Thyroid gland (tissue), 4 donors: ENCODE data around the gene TNNC1. TPM values are rescaled to one million over a fixed set of nuclear protein-coding genes. Genes with fewer than 3 reads are reported as not detected.

Experiments
- DNase-seq, 2 donors: peaks; one replicate each; pipeline ENCODE4 v3.0.0-alpha.2; 2019
- H3K27ac ChIP-seq, 3 donors: fragments of 200-600 bp; sonication (generic); 1 replicate in 2 of 3; 2 replicates in 1 of 3; pipeline ENCODE4 v1.5.1; 2016 to 2019; ENCODE audit warnings: mild to moderate bottlenecking in 1 of 3, moderate library complexity in 1 of 3
- H3K27me3 ChIP-seq: fragments of 200-600 bp; sonication (generic); one replicate; pipeline ENCODE4 v1.5.1; 2019
- H3K36me3 ChIP-seq, 2 donors: fragments of 200-600 bp; sonication (generic); one replicate each; pipeline ENCODE4 v1.5.1; 2016 to 2019
- H3K4me1 ChIP-seq, 2 donors: fragments of 200-600 bp; sonication (generic); one replicate each; pipeline ENCODE4 v1.5.1; 2017 to 2019
- H3K4me3 ChIP-seq, 3 donors: fragments of 200-600 bp; sonication (generic); replicated peaks in 1 of 3; 1 replicate in 2 of 3; 2 replicates in 1 of 3; pipeline ENCODE4 v1.5.1; 2016; ENCODE audit warnings: mild to moderate bottlenecking in 1 of 3
- H3K9me3 ChIP-seq: fragments of 200-600 bp; sonication (generic); one replicate; pipeline ENCODE4 v1.5.1; 2017
- POLR2A ChIP-seq, 2 donors: fragments of 450-650 bp; IDR thresholded peaks; one replicate each; pipeline ENCODE4 v1.6.1; 2017; ENCODE audit warnings: antibody characterized with exemption in 2 of 2, mild to moderate bottlenecking in 2 of 2, moderate library complexity in 1 of 2
- WGBS, 2 donors: methylation state at CpG; one replicate each; pipeline ENCODE4 v1.1.5; 2017; 5-methylcytosine and 5-hydroxymethylcytosine counted together
- intact Hi-C: fragments of 100-400 bp; cut with DNase I; formaldehyde crosslinking; loops from one replicate; pipeline ENCODE4 v1.15.1; 2023
- total RNA-seq, 4 donors: library from RNA; depleted of rRNA; stranded (reverse); fragments of >200 nt; gene quantifications; one replicate each; pipeline ENCODE4 v1.2.3, GENCODE V29; 2016
- TF ChIP-seq, protein P1 (sequence below), 6 experiments: fragments of 200-600 bp in 3 of 6; fragments of 450-650 bp in 3 of 6; sonication (generic) in 3 of 6; IDR thresholded peaks; one replicate each; pipeline ENCODE4 v1.5.1; 2016 to 2019; ENCODE audit warnings: antibody characterized with exemption in 6 of 6, mild to moderate bottlenecking in 2 of 6, inconsistent platforms in 1 of 6, moderate library complexity in 1 of 6

Gene TNNC1
- total RNA-seq, 4 donors from 2014 or later: 4.0 to 43.5 (median 13.9) TPM

DNA sequence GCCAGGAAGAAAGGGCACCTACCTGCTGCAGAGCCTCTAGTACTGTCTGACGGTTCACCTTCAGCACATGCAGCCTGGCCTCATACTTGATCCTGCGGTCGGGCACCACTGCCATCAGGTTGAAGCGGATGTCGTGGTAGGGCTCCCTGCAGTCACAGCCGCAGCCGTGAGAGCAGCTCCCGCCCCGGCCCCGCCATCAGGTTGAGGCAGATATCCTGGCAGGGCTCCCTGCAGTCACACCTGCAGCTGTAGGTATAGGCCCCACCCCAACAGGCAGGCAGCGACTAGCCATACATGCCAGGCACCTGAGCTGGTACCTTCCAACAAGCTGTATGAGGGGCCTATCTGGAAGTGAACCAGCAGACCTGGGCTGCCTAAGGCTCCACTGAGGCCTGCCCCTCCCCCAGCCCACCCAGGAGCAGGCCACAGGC, 47.6 kb downstream of the TNNC1 start:
- no peak for DNase-seq
- TF ChIP-seq, protein P1, sequence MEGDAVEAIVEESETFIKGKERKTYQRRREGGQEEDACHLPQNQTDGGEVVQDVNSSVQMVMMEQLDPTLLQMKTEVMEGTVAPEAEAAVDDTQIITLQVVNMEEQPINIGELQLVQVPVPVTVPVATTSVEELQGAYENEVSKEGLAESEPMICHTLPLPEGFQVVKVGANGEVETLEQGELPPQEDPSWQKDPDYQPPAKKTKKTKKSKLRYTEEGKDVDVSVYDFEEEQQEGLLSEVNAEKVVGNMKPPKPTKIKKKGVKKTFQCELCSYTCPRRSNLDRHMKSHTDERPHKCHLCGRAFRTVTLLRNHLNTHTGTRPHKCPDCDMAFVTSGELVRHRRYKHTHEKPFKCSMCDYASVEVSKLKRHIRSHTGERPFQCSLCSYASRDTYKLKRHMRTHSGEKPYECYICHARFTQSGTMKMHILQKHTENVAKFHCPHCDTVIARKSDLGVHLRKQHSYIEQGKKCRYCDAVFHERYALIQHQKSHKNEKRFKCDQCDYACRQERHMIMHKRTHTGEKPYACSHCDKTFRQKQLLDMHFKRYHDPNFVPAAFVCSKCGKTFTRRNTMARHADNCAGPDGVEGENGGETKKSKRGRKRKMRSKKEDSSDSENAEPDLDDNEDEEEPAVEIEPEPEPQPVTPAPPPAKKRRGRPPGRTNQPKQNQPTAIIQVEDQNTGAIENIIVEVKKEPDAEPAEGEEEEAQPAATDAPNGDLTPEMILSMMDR (IDR thresholded peaks at IDR 0.05): no peak
- TF ChIP-seq POLR2A (IDR thresholded peaks at IDR 0.05): no peak
- Histone ChIP-seq H3K36me3 (peaks cover 51 to 64% of the 10 kb centered on the region in 2 donors), H3K4me3 (no peak overlapping the region), H3K27me3 (no peaks in the 10 kb centered on the region), H3K27ac (no peak overlapping the region), H3K4me1 (peaks cover 12 to 17% of the 10 kb centered on the region in 2 donors), H3K9me3 (no peaks in the 10 kb centered on the region)
- 91 to 94% methylated on average over 8 to 10 of the region's 11 CpGs for WGBS, 2 donors
- intact Hi-C loops: loop anchor here (10.0 kb wide), 1 partner anchor 171 kb away; the partner anchor contains the start of gene TWF2

DNA sequence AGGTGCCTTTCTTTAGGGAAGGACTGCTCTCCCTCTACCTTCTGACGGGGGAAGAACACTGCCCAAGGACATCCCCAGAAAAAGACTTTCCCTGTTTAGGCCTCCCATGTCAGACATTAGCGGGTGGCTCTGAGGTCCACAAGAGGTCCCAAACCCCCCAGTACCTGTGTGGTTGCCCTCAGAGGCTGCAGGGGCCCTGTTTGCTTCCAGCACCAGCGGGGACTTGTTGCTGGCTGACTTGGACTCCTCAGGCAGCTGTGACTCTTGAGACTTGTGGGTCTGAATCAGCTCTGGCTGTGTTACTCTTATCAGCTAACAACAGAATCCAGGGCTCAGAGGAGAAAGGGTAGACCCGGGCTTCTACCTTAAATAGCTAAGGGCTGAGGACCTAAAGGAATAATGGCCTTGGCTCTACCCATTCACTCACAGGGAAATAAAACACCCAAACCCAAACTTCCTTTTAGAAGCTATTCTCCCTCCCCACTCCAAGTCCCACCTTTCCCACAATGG, 48.2 kb downstream of the TNNC1 start:
- intact Hi-C loops: loop anchor here (10.0 kb wide), 1 partner anchor 171 kb away; the partner anchor contains the start of gene TWF2
- peaks cover 52 to 67% of the 10 kb centered on the region in 2 donors for H3K36me3 ChIP-seq
- no peak overlapping the region for H3K27ac ChIP-seq
- 89 to 90% methylated on average over 4 of the region's 4 CpGs for WGBS, 2 donors
- TF ChIP-seq, protein P1 (IDR thresholded peaks at IDR 0.05): no peak
- no peak for TF ChIP-seq POLR2A (IDR thresholded peaks at IDR 0.05)
- DNase-seq: no peak
- H3K4me3 ChIP-seq: no peak overlapping the region
- no peaks in the 10 kb centered on the region for H3K9me3 ChIP-seq
- H3K27me3 ChIP-seq: no peaks in the 10 kb centered on the region
- H3K4me1 ChIP-seq: peaks cover 9 to 15% of the 10 kb centered on the region in 2 donors

DNA sequence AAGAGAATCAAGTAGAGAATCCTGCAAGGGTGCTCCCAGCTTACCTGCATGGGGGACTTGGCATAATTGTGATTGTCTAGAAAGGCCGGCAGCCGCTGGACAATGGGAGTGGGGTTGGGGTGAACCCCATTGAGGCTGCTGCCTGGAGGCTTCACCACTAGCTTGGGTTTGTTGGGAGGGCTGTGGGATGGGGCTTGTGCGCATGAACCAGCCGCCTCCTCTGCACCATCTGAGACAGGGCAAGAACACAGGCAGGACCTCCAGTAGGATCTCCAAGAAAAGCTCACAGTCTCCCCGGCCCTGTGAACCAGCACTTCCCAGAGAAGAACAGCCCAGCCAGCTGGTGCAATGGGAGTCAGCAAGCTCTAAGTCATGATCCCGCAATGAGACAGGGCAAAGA, 48.8 kb downstream of the TNNC1 start:
- TF ChIP-seq, protein P1 (IDR thresholded peaks at IDR 0.05): no peak
- TF ChIP-seq POLR2A (IDR thresholded peaks at IDR 0.05): no peak
- intact Hi-C loops: loop anchor here (10.0 kb wide), 1 partner anchor 170 kb away; the partner anchor contains the start of gene TWF2
- WGBS, 2 donors: 95% methylated on average over 5 to 6 of the region's 6 CpGs
- H3K9me3 ChIP-seq: no peaks in the 10 kb centered on the region
- H3K27me3 ChIP-seq: no peaks in the 10 kb centered on the region
- H3K4me3 ChIP-seq: no peak overlapping the region
- peaks cover 9 to 15% of the 10 kb centered on the region in 2 donors for H3K4me1 ChIP-seq
- no peak overlapping the region for H3K27ac ChIP-seq
- DNase-seq: no peak
- H3K36me3 ChIP-seq: peaks cover 52 to 67% of the 10 kb centered on the region in 2 donors

DNA sequence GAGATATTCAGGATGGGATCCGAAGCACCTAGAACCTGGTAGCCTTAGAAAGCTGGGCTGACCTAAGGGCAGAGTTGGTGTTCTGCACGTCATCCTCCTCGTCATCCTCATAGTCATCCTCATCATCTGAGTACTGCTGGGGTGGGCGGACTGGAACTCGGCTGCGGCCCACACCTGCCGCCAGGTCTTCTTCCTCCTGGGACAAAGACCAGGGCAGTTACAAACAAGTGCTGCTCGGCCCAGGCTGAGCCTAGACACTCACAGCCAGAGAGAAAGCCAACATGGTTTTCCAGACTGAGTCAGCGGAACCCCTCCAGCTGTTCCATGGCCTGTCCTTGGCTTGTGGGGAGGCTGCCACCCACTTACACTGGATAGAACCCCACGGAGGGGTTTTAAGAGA, 49.5 kb downstream of the TNNC1 start:
- Histone ChIP-seq H3K4me3 (no peak overlapping the region), H3K27ac (no peak overlapping the region), H3K27me3 (no peaks in the 10 kb centered on the region), H3K9me3 (no peaks in the 10 kb centered on the region), H3K4me1 (peaks cover 8 to 14% of the 10 kb centered on the region in 2 donors), H3K36me3 (peaks cover 52 to 67% of the 10 kb centered on the region in 2 donors)
- no peak for TF ChIP-seq POLR2A (IDR thresholded peaks at IDR 0.05)
- TF ChIP-seq, protein P1 (IDR thresholded peaks at IDR 0.05): no peak
- no peak for DNase-seq
- 95 to 97% methylated on average over 3 to 10 of the region's 10 CpGs for WGBS, 2 donors
- intact Hi-C loops: loop anchor here (10.0 kb wide), 1 partner anchor 170 kb away; the partner anchor contains the start of gene TWF2

DNA sequence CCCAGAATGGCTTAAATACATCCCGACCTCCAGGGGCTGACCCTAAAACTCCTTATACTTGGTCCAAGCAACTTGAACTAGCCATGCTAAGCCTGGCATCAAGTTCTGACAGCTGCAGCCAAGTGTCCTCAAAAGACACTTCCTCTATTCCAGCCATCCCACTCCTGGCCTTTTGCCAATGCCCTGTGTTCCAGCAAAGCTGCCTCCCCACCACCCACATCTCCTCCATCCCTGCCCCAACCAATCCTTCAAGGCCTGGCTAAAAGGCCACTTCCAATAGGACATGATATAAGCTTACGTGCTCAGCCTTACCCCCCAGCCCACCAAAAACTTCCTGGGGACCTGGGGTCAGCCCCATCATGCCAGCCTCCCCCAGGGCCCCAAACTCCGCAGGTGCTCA, 49.9 kb downstream of the TNNC1 start:
- intact Hi-C loops: loop anchor here (10.0 kb wide), 1 partner anchor 169 kb away; the partner anchor contains the start of gene TWF2
- DNase-seq: no peak
- peaks cover 52 to 67% of the 10 kb centered on the region in 2 donors for H3K36me3 ChIP-seq
- WGBS, 2 donors: 89 to 93% methylated on average over 3 of the region's 3 CpGs
- no peaks in the 10 kb centered on the region for H3K9me3 ChIP-seq
- H3K27ac ChIP-seq: no peak overlapping the region
- TF ChIP-seq, protein P1 (IDR thresholded peaks at IDR 0.05): no peak
- TF ChIP-seq POLR2A (IDR thresholded peaks at IDR 0.05): no peak
- H3K4me3 ChIP-seq: no peak overlapping the region
- H3K4me1 ChIP-seq: peaks cover 4 to 10% of the 10 kb centered on the region in 2 donors
- H3K27me3 ChIP-seq: no peaks in the 10 kb centered on the region
